SK-N-SH (cell line): ENCODE results near the gene BAK1. TPM values are rescaled to one million over a fixed set of nuclear protein-coding genes. Genes with fewer than 3 reads are reported as not detected.
"Not testable (repeated sequence)": the region's sequence is repeated elsewhere in the genome, so short reads cannot be mapped to it uniquely, and the experiment has no call there.

ENCODE experiments used
- CTCF ChIA-PET: fragments of 300-600, 350-600 bp; formaldehyde crosslinking; extraction: SDS; loops from one replicate; lab custom pipeline; 2021; lab: Yijun Ruan, JAX
- POLR2A ChIA-PET: fragments of 350-600 bp; sonication (Branson Sonifier 250); formaldehyde crosslinking; extraction: SDS; loops from one replicate; lab custom pipeline; 2020; ENCODE audit warnings: antibody characterized with exemption, inconsistent platforms; lab: Yijun Ruan, JAX
- DNase-seq: peaks from one replicate; pipeline ENCODE4 v3.0.0; 2012
- H2AFZ ChIP-seq: fragments of 200-600 bp; sonication (generic); 2 replicates; pipeline ENCODE4 v1.8.1; 2016; ENCODE audit warnings: antibody characterized with exemption, mild to moderate bottlenecking, low read depth
- H3F3A ChIP-seq: fragments of 200-600 bp; sonication (generic); replicated peaks from 2 replicates; pipeline ENCODE3; 2016; ENCODE audit warnings: antibody characterized with exemption, mild to moderate bottlenecking; ENCODE audit not compliant: insufficient read depth
- H3K27ac ChIP-seq, 2 experiments: fragments of 200-500 bp in 1 of 2; fragments of 200-600 bp in 1 of 2; sonication (Bioruptor generic) in 1 of 2; sonication (generic), shearing (Covaris generic) in 1 of 2; 2 replicates each; pipeline versions ENCODE4 v1.5.1 to v1.6.1; 2014 to 2016; ENCODE audit warnings: low read depth in 2 of 2, inconsistent platforms in 1 of 2, low read length in 1 of 2, mild to moderate bottlenecking in 1 of 2, mixed read lengths in 1 of 2
- H3K27me3 ChIP-seq: fragments of 200-600 bp; sonication (generic), shearing (Covaris generic); 2 replicates; pipeline ENCODE4 v1.6.1; 2016; ENCODE audit warnings: mixed run types; ENCODE audit not compliant: insufficient read depth
- H3K36me3 ChIP-seq, 2 experiments: fragments of 200-500 bp in 1 of 2; fragments of 200-600 bp in 1 of 2; sonication (Bioruptor generic) in 1 of 2; sonication (generic) in 1 of 2; replicated peaks in 1 of 2; 2 replicates each; pipeline versions ENCODE3 to v1.5.1; 2014 to 2016; ENCODE audit warnings: low read length in 1 of 2, mild to moderate bottlenecking in 1 of 2; ENCODE audit not compliant: insufficient read depth in 2 of 2, control insufficient read depth in 1 of 2
- H3K4me1 ChIP-seq, 2 experiments: fragments of 200-500 bp in 1 of 2; fragments of 200-600 bp in 1 of 2; sonication (Bioruptor generic) in 1 of 2; sonication (generic), shearing (Covaris generic) in 1 of 2; 2 replicates each; pipeline versions ENCODE4 v1.5.1 to v1.6.1; 2014 to 2016; ENCODE audit warnings: low read depth in 1 of 2, low read length in 1 of 2, mixed run types in 1 of 2; ENCODE audit not compliant: insufficient read depth in 2 of 2, control insufficient read depth in 1 of 2
- H3K4me2 ChIP-seq: fragments of 200-600 bp; sonication (generic), shearing (Covaris generic); 2 replicates; pipeline ENCODE4 v1.6.1; 2017; ENCODE audit warnings: mixed run types
- H3K4me3 ChIP-seq, 2 experiments: fragments of 200-500 bp in 1 of 2; fragments of 200-600 bp in 1 of 2; sonication (Bioruptor generic) in 1 of 2; sonication (generic), shearing (Covaris generic) in 1 of 2; 2 replicates each; pipeline versions ENCODE4 v1.5.1 to v1.8.1; 2014 to 2016; ENCODE audit warnings: low read depth in 2 of 2, inconsistent platforms in 1 of 2, low read length in 1 of 2, mild to moderate bottlenecking in 1 of 2, mixed read lengths in 1 of 2, moderate library complexity in 1 of 2
- H3K79me2 ChIP-seq: fragments of 200-600 bp; sonication (generic); 2 replicates; pipeline ENCODE4 v1.8.1; 2017; ENCODE audit warnings: mild to moderate bottlenecking; ENCODE audit not compliant: insufficient read depth
- H3K9ac ChIP-seq: fragments of 200-600 bp; sonication (generic); 2 replicates; pipeline ENCODE4 v1.6.1; 2017; ENCODE audit warnings: mixed run types
- H3K9me2 ChIP-seq: fragments of 200-600 bp; sonication (generic); 2 replicates; pipeline ENCODE4 v1.6.1; 2017; ENCODE audit warnings: mixed run types
- H3K9me3 ChIP-seq: fragments of 200-600 bp; sonication (generic); 2 replicates; pipeline ENCODE4 v1.6.1; 2017; ENCODE audit warnings: mixed run types, mild to moderate bottlenecking, moderate library complexity
- H4K20me1 ChIP-seq: fragments of 200-600 bp; sonication (generic); 2 replicates; pipeline ENCODE4 v1.6.1; 2017; ENCODE audit warnings: mild to moderate bottlenecking, mixed run types; ENCODE audit not compliant: insufficient read depth
- WGBS: methylation state at CpG from one replicate; pipeline ENCODE4 v1.1.6; 2017; ENCODE audit warnings: low lambda C conversion rate; 5-methylcytosine and 5-hydroxymethylcytosine counted together
- polyA plus RNA-seq, 3 experiments: library from polyadenylated mRNA; depleted of rRNA; stranded (reverse); fragments of >200 nt; gene quantifications; 2 replicates each; pipeline ENCODE4 v1.2.3, GENCODE V29; 2012
- small RNA-seq, 7 experiments: library from RNA; depleted of rRNA; stranded (forward); fragments of <200 nt; gene quantifications; one replicate each; pipeline ENCODE3, GENCODE V24; 2012

Gene BAK1
- polyA plus RNA-seq, 1 of the 3 experiments (the other 2 are of a cell fraction), result 15.4 TPM

DNA sequence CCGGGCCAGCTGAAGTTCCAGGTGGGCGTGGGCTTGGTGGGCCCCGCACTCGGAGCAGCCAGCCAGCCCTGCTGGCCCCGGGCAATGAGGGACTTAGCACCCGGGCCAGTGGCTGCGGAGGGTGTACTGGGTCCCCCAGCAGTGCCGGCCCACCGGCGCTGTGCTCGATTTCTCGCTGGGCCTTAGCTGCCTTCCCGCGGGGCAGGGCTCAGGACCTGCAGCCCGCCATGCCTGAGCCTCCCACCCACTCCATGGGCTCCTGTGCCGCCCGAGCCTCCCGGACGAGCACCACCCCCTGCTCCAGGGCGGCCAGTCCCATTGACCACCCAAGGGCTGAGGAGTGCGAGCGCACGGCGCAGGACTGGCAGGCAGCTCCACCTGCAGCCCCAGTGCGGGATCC, 47.6 kb downstream of the BAK1 start:
- CTCF ChIA-PET, POLR2A ChIA-PET, H3K9ac ChIP-seq: not testable (repeated sequence)

GRCh38 chr6:33530617-33531016, 49.5 kb downstream of the BAK1 start:
- CTCF ChIA-PET, result interaction anchor here (0.8 kb wide), 1 partner anchor 140 kb away, joined by 3 read pairs; no protein-coding TSS in a partner anchor
- POLR2A ChIA-PET, result not testable (repeated sequence)

More for the DNA sequence above, 47.6 kb downstream of the BAK1 start:
- H3K27ac ChIP-seq, H3K4me1 ChIP-seq, H3K4me2 ChIP-seq, H3K79me2 ChIP-seq, H3K36me3 ChIP-seq, H3F3A ChIP-seq, H3K9me3 ChIP-seq, DNase-seq, H3K4me3 ChIP-seq, H3K9me2 ChIP-seq, H3K27me3 ChIP-seq, H2AFZ ChIP-seq, H4K20me1 ChIP-seq: not testable (repeated sequence)
- 77% methylated on average over 3 of the region's 25 CpGs for WGBS

More at GRCh38 chr6:33530617-33531016, 49.5 kb downstream of the BAK1 start:
- H3K27me3 ChIP-seq, H3K79me2 ChIP-seq, H3K9me2 ChIP-seq, H3F3A ChIP-seq, H3K9me3 ChIP-seq, H3K4me1 ChIP-seq, H3K4me3 ChIP-seq, H3K4me2 ChIP-seq, H4K20me1 ChIP-seq, H3K27ac ChIP-seq, H2AFZ ChIP-seq, DNase-seq, H3K36me3 ChIP-seq, H3K9ac ChIP-seq: not testable (repeated sequence)

Small RNA genes within 50 kb of the gene (small RNA-seq; reads per million reads assigned to genes)
- 0 reads per million in 7 experiments for gene RF00017

Other genes starting within 250 kb of the BAK1 start
- gene KIFC1, start 188.5 kb downstream of the BAK1 start, polyA plus RNA-seq (2012; rRNA removed), result 29.6 and 35.9 TPM in 2 replicates
- 48.7 and 59.0 TPM in 2 replicates for gene PHF1, start 169.3 kb downstream of the BAK1 start, polyA plus RNA-seq (2012; rRNA removed)
- gene CUTA, start 162.2 kb downstream of the BAK1 start, polyA plus RNA-seq (2012; rRNA removed), result 349 and 444 TPM in 2 replicates
- 5.9 and 8.8 TPM in 2 replicates for gene SYNGAP1, start 160.2 kb downstream of the BAK1 start, polyA plus RNA-seq (2012; rRNA removed)
- gene ZBTB9, start 125.7 kb downstream of the BAK1 start, polyA plus RNA-seq (2012; rRNA removed), result 5.7 and 5.9 TPM in 2 replicates
- 4.7 and 8.1 TPM in 2 replicates for gene ITPR3, start 41.0 kb upstream of the BAK1 start, polyA plus RNA-seq (2012; rRNA removed)
- 49.8 and 59.0 TPM in 2 replicates for gene UQCC2, start 131.4 kb upstream of the BAK1 start, polyA plus RNA-seq (2012; rRNA removed)
- gene IP6K3, start 166.6 kb upstream of the BAK1 start, polyA plus RNA-seq (2012; rRNA removed), result 0.13 and 0.21 TPM in 2 replicates
- gene LEMD2, start 208.9 kb upstream of the BAK1 start, polyA plus RNA-seq (2012; rRNA removed), result 56.5 and 59.5 TPM in 2 replicates
- not detected in 2 replicates for gene MLN, start 223.7 kb upstream of the BAK1 start, polyA plus RNA-seq (2012; rRNA removed)